CD4-positive, alpha-beta T cell (primary cell): ENCODE data around the gene POLA1. TPM values are rescaled to one million over a fixed set of nuclear protein-coding genes. Genes with fewer than 3 reads are reported as not detected.
"Not testable (repeated sequence)": the region's sequence is repeated elsewhere in the genome, so short reads cannot be mapped to it uniquely, and the experiment has no call there.

Experiments used
- ATAC-seq: fragments of 200-7000 bp; cut with Tn5 transposase; one replicate; pipeline ENCODE4 v1.10.0; 2022; ENCODE audit warnings: mild to moderate bottlenecking; ENCODE audit not compliant: poor library complexity
- CTCF ChIA-PET: fragments of 350-600 bp; sonication (Branson Sonifier 250); formaldehyde crosslinking; loops from one replicate; lab custom pipeline; 2021; ENCODE audit warnings: antibody characterized with exemption, inconsistent platforms; lab: Charles Lee
- POLR2A ChIA-PET: fragments of 350-600 bp; sonication (Branson Sonifier 250); formaldehyde crosslinking; loops from one replicate; lab custom pipeline; 2021; ENCODE audit warnings: antibody characterized with exemption, inconsistent platforms; lab: Charles Lee
- DNase-seq, 14 experiments: peaks; one replicate each; pipeline ENCODE4 v3.0.0-alpha.2; 2013 to 2020; ENCODE audit warnings: mixed read lengths in 2 of 14
- H3K27ac ChIP-seq, 2 donors: one replicate each; pipeline versions ENCODE4 v1.5.1 to v1.7.0; 2013; ENCODE audit warnings: low read length in 2 of 2, low read depth in 1 of 2, mild to moderate bottlenecking in 1 of 2
- H3K27me3 ChIP-seq, 2 experiments: 1 replicate in 1 of 2; 2 replicates in 1 of 2; pipeline versions ENCODE4 v1.6.1 to v1.7.0; 2013; ENCODE audit warnings: low read length in 2 of 2, control low read depth in 1 of 2, mild to moderate bottlenecking in 1 of 2, moderate library complexity in 1 of 2; ENCODE audit not compliant: insufficient read depth in 2 of 2, control insufficient read depth in 1 of 2
- H3K36me3 ChIP-seq: one replicate; pipeline ENCODE4 v1.6.1; 2013; ENCODE audit warnings: low read length, control low read depth; ENCODE audit not compliant: insufficient read depth
- H3K4me1 ChIP-seq: one replicate; pipeline ENCODE4 v1.6.1; 2013; ENCODE audit warnings: low read length, control low read depth; ENCODE audit not compliant: insufficient read depth
- H3K4me3 ChIP-seq: one replicate; pipeline ENCODE4 v1.5.1; 2013; ENCODE audit warnings: mild to moderate bottlenecking, low read length, moderate library complexity
- H3K9me3 ChIP-seq, 2 experiments: 1 replicate in 1 of 2; 2 replicates in 1 of 2; pipeline versions ENCODE4 v1.6.1 to v1.7.0; 2013; ENCODE audit warnings: low read length in 2 of 2, mild to moderate bottlenecking in 2 of 2, control low read depth in 1 of 2, moderate library complexity in 1 of 2; ENCODE audit not compliant: control insufficient read depth in 1 of 2, insufficient read depth in 1 of 2
- H3K27ac Mint-ChIP-seq: one replicate; pipeline ENCODE4 v1.8.0; 2020; ENCODE audit warnings: mixed read lengths
- H3K27me3 Mint-ChIP-seq: one replicate; pipeline ENCODE4 v1.8.0; 2021; ENCODE audit warnings: mixed read lengths
- H3K36me3 Mint-ChIP-seq: one replicate; pipeline ENCODE4 v1.8.0; 2021; ENCODE audit warnings: low read depth, mixed read lengths
- H3K4me1 Mint-ChIP-seq: one replicate; pipeline ENCODE4 v1.8.0; 2021; ENCODE audit warnings: low read depth, mixed read lengths
- H3K4me3 Mint-ChIP-seq: one replicate; pipeline ENCODE4 v1.8.0; 2020; ENCODE audit warnings: mild to moderate bottlenecking, mixed read lengths
- H3K9me3 Mint-ChIP-seq: one replicate; pipeline ENCODE4 v1.8.0; 2020; ENCODE audit warnings: mixed read lengths
- intact Hi-C, 2 experiments: fragments of 100-400 bp; cut with DNase I in 1 of 2; cut with micrococcal nuclease in 1 of 2; formaldehyde crosslinking; loops; one replicate each; pipeline versions ENCODE4 v1.15.1 to v1.9.0; 2023 to 2025; cut with DNase I, micrococcal nuclease
- total RNA-seq, 174 experiments: library from RNA in 2 of 174; stranded (reverse) in 2 of 174; gene quantifications; one replicate each; pipeline ENCODE4 v1.2.3 and lab custom pipeline; 2021 to 2026
- TF ChIP-seq, protein P1 (sequence below): fragments of 200-600 bp; IDR thresholded peaks from one replicate; pipeline ENCODE4 v1.8.0; 2022; ENCODE audit warnings: antibody characterized with exemption, mild to moderate bottlenecking

POLA1 gene
- total RNA-seq, 2 experiments from 2014 or later: 4.7 TPM

DNA sequence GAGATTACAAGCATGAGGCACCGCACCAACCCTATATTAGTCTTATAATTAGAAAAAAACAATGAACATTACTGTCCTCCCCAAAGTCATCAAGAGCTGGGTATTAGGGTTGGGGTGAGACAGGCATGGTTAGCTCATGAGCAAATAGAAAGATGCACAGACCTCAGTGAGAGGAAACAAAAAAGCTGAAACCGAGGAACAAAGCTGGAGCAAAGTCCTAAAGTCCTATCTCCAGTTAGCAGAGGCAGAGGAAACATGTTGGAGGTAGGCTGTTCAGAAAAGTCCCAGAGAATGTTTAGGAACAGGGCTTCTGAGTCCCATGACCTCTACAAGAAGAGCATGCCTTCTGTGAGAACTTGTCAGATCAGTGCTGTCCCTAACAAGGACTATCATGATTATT, 41.9 kb upstream of the POLA1 start:
- Histone ChIP-seq H3K36me3 (no peaks in the 10 kb centered on the region), H3K27me3 (peaks cover 0 to under 1% of the 10 kb centered on the region in 2 experiments), H3K4me1 (peaks cover 7% of the 10 kb centered on the region), H3K9me3 (no peaks in the 10 kb centered on the region), H3K27ac (no peak overlapping the region), H3K4me3 (no peak overlapping the region)
- Mint-ChIP-seq H3K27ac (no peak overlapping the region), H3K27me3 (peaks cover 12% of the 10 kb centered on the region), H3K4me1 (peaks cover 12% of the 10 kb centered on the region), H3K36me3 (no peaks in the 10 kb centered on the region), H3K4me3 (no peak overlapping the region), H3K9me3 (no peaks in the 10 kb centered on the region)
- CTCF ChIA-PET: no interaction called here
- ATAC-seq (no peak), DNase-seq (no peak)
- POLR2A ChIA-PET: no interaction called here
- intact Hi-C loops: no loop called here
- TF ChIP-seq, protein P1, sequence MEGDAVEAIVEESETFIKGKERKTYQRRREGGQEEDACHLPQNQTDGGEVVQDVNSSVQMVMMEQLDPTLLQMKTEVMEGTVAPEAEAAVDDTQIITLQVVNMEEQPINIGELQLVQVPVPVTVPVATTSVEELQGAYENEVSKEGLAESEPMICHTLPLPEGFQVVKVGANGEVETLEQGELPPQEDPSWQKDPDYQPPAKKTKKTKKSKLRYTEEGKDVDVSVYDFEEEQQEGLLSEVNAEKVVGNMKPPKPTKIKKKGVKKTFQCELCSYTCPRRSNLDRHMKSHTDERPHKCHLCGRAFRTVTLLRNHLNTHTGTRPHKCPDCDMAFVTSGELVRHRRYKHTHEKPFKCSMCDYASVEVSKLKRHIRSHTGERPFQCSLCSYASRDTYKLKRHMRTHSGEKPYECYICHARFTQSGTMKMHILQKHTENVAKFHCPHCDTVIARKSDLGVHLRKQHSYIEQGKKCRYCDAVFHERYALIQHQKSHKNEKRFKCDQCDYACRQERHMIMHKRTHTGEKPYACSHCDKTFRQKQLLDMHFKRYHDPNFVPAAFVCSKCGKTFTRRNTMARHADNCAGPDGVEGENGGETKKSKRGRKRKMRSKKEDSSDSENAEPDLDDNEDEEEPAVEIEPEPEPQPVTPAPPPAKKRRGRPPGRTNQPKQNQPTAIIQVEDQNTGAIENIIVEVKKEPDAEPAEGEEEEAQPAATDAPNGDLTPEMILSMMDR: no peak

DNA sequence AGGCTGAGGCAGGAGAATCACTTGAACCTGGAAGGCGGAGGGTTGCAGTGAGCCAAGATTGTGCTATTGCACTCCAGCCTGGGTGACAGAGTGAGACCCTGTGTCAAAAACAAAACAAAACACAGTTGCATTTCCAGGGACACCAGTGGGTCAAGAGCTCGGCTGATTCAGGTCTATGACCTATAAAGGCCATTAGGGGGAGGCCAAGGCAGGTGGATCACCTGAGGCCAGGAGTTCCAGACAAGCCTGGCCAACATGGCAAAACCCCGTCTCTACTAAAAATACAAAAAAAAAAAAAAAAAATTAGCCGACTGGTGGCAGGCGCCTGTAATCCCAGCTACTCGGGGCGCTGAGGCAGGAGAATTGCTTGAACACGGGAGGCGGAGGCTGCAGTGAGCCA, 38.0 kb upstream of the POLA1 start:
- DNase-seq, H3K27me3 ChIP-seq, H3K36me3 Mint-ChIP-seq, H3K4me1 Mint-ChIP-seq, H3K9me3 ChIP-seq, H3K27ac ChIP-seq, H3K9me3 Mint-ChIP-seq, H3K36me3 ChIP-seq, H3K4me3 ChIP-seq, H3K27ac Mint-ChIP-seq, H3K4me1 ChIP-seq, ATAC-seq, intact Hi-C loops, H3K27me3 Mint-ChIP-seq, POLR2A ChIA-PET, H3K4me3 Mint-ChIP-seq: not testable (repeated sequence)
- CTCF ChIA-PET: interaction anchor here (0.6 kb wide), 1 partner anchor 37 kb away, joined by 4 read pairs; no protein-coding TSS in a partner anchor

DNA sequence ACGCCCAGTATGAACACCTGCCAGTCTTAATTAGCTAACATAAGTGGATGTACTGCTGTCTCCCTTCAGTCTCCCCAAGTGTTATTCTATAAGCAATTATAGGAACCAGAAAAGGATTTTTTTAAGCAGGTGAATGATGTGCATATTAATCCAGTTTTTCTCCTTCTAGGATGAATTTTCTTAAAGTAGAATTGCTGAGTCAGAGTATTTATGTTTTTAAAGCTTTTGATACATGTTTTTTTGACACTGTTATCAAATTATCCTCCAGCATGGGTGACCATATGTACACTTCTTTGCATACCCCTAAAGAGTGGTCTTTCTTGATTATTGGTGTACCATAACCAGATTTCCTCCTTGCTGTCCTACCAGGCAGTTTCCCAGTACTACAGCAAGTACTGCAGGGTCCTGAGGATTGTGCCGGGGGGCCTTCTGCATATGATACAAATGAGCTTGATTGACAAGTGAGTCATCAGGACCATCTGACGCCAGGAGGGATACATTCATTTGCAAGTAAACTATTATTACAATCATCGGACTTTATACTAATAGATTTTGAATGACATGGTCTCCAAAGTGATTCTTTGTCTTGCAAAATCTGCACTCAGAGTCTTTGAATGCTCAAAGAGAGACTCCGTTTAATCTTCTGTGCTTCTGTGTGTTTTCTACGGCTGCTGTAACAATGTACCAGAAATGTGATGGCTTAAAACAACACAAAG, 35.9 kb upstream of the POLA1 start:
- Histone ChIP-seq H3K4me3 (no peak overlapping the region), H3K36me3 (no peaks in the 10 kb centered on the region), H3K9me3 (no peaks in the 10 kb centered on the region), H3K4me1 (no peaks in the 10 kb centered on the region), H3K27me3 (no peaks in the 10 kb centered on the region), H3K27ac (no peak overlapping the region)
- intact Hi-C loops: no loop called here
- CTCF ChIA-PET: no interaction called here
- Mint-ChIP-seq H3K27me3 (no peaks in the 10 kb centered on the region), H3K36me3 (no peaks in the 10 kb centered on the region), H3K9me3 (no peaks in the 10 kb centered on the region), H3K27ac (no peak overlapping the region), H3K4me3 (no peak overlapping the region), H3K4me1 (no peaks in the 10 kb centered on the region)
- ATAC-seq: no peak
- no peak for DNase-seq
- TF ChIP-seq, protein P1: no peak
- POLR2A ChIA-PET: no interaction called here

DNA sequence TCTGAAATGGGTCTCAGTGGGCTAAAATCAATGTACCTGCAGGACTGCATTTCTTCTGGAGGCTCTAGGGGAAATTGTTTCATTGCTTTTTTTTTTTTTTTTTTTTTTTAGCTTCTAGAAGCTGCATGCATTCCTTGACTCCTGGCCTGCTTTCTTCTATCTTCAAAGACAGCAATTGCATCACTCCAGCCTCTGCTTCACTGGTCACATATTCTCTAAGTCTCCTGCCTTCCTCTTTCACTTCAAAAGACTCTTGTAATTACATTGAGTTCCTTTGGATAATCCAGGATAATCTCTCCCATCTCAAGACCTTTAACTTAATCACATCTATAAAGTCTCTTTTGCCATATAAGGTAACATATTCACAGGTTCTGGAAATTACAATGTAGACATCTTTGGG, 35.3 kb upstream of the POLA1 start:
- no peak for DNase-seq
- Mint-ChIP-seq H3K36me3 (no peaks in the 10 kb centered on the region), H3K4me1 (no peaks in the 10 kb centered on the region), H3K27ac (no peak overlapping the region), H3K4me3 (no peak overlapping the region), H3K27me3 (no peaks in the 10 kb centered on the region), H3K9me3 (no peaks in the 10 kb centered on the region)
- Histone ChIP-seq H3K27me3 (no peaks in the 10 kb centered on the region), H3K4me3 (no peak overlapping the region), H3K27ac (no peak overlapping the region), H3K4me1 (no peaks in the 10 kb centered on the region), H3K36me3 (no peaks in the 10 kb centered on the region), H3K9me3 (no peaks in the 10 kb centered on the region)
- TF ChIP-seq, protein P1: no peak
- ChIA-PET POLR2A (no interaction called here), CTCF (no interaction called here)
- intact Hi-C loops: no loop called here
- ATAC-seq: no peak
